Endodermal cell (in vitro differentiated cells): ENCODE data around the gene AQP12A. TPM values are rescaled to one million over a fixed set of nuclear protein-coding genes. Genes with fewer than 3 reads are reported as not detected.

Experiments
- DNase-seq: peaks from one replicate; pipeline ENCODE4 v3.0.0-alpha.2; 2017
- H3K27ac ChIP-seq: 2 replicates; pipeline ENCODE4 v1.5.1; 2013; ENCODE audit warnings: mild to moderate bottlenecking, low read depth, low read length, moderate library complexity
- H3K27me3 ChIP-seq: 2 replicates; pipeline ENCODE4 v1.6.1; 2013; ENCODE audit warnings: mild to moderate bottlenecking, low read length, moderate library complexity; ENCODE audit not compliant: insufficient read depth, control insufficient read depth, poor library complexity, severe bottlenecking
- H3K36me3 ChIP-seq: 2 replicates; pipeline ENCODE4 v1.7.0; 2013; ENCODE audit warnings: mild to moderate bottlenecking, low read length, moderate library complexity; ENCODE audit not compliant: control insufficient read depth, insufficient read depth
- H3K4me1 ChIP-seq: one replicate; pipeline ENCODE4 v1.7.0; 2013; ENCODE audit warnings: low read length; ENCODE audit not compliant: control insufficient read depth, insufficient read depth
- H3K4me3 ChIP-seq: 2 replicates; pipeline ENCODE4 v1.5.1; 2013; ENCODE audit warnings: mild to moderate bottlenecking, low read length, moderate library complexity
- H3K9ac ChIP-seq: 2 replicates; pipeline ENCODE4 v1.6.1; 2013; ENCODE audit warnings: mild to moderate bottlenecking, low read length, moderate library complexity; ENCODE audit not compliant: poor library complexity, severe bottlenecking; ENCODE audit errors: extremely low read depth
- H3K9me3 ChIP-seq: 2 replicates; pipeline ENCODE4 v1.6.1; 2013; ENCODE audit warnings: mild to moderate bottlenecking, low read length, moderate library complexity; ENCODE audit not compliant: control insufficient read depth
- H3K27ac Mint-ChIP-seq: 2 replicates; pipeline ENCODE4 v1.8.0; 2020; ENCODE audit warnings: mixed read lengths
- H3K27me3 Mint-ChIP-seq: 2 replicates; pipeline ENCODE4 v1.8.0; 2021; ENCODE audit warnings: mild to moderate bottlenecking, mixed read lengths; ENCODE audit not compliant: insufficient read depth
- H3K36me3 Mint-ChIP-seq: 2 replicates; pipeline ENCODE4 v1.8.0; 2020; ENCODE audit warnings: low read depth, mixed read lengths
- H3K4me1 Mint-ChIP-seq: 2 replicates; pipeline ENCODE4 v1.8.0; 2020; ENCODE audit warnings: mixed read lengths
- H3K4me3 Mint-ChIP-seq: 2 replicates; pipeline ENCODE4 v1.8.0; 2020; ENCODE audit warnings: mild to moderate bottlenecking, moderate library complexity, mixed read lengths
- H3K9me3 Mint-ChIP-seq: 2 replicates; pipeline ENCODE4 v1.8.0; 2020; ENCODE audit warnings: mild to moderate bottlenecking, mixed read lengths
- WGBS, 2 experiments: methylation state at CpG; one replicate each; pipeline versions ENCODE4 v1.1.5 to v1.1.7; 2013; ENCODE audit warnings: missing lambda C conversion rate in 2 of 2, mixed read lengths in 1 of 2; ENCODE audit not compliant: insufficient coverage in 1 of 2, insufficient read length in 1 of 2; 5-methylcytosine and 5-hydroxymethylcytosine counted together
- total RNA-seq, 2 donors: library from RNA; stranded (reverse); fragmentation: NEBNext Ultra II Directional in 1 of 2; extraction: Animal tissue kit (Norgen Biotek cat#: 25700) in 1 of 2; gene quantifications; 2 replicates in 1 of 2; 3 replicates in 1 of 2; pipeline ENCODE4 v1.2.1, GENCODE V29; 2021
- TF ChIP-seq, protein P1 (sequence below): fragments of 200-600 bp; sonication (generic); conservative IDR thresholded peaks from 2 replicates; pipeline ENCODE4 v1.5.0; 2021; ENCODE audit warnings: antibody characterized with exemption, mild to moderate bottlenecking

AQP12A gene
- total RNA-seq, 2 donors from 2014 or later: not detected

DNA sequence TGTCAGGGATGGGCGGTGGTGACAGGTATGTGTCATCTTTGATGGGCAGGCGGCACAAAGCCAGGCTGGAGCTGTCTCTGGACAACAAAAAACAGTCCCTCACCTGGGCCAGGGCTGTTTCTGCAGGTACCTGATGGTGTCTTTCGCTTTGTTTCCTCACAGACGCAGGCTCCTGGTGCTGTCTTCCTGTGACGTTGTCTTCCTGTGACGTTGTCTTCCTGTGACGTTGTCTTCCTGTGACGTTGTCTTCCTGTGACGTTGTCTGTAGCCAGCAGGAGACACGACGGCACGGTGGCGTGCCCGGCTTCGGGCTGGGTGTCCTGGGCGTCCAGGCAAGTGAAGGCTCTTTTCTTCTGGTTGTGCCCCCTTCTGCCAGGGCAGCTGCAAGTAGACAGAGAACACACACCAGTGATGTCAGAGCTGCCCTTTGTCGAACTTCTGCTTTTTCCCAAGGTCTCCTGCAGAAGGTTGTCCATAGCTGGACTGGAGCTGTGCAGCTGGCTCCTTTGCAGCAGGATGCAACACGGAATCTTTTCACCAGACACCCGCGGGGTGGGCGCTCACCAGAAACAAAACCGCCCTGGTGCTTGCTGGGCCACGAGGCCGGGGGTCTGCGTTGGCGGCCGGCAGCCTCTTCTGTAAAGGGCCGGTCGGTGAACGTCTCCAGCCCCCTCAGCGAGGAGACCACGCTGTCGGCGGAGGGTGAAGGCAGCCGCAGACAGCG lies 45.3 kb upstream of the AQP12A start:
- peak; percentile 24 for DNase-seq
- Mint-ChIP-seq H3K9me3 (peaks cover 4% of the 10 kb centered on the region), H3K4me1 (peaks cover 17% of the 10 kb centered on the region), H3K27ac (no peak overlapping the region), H3K36me3 (no peaks in the 10 kb centered on the region), H3K4me3 (no peak overlapping the region), H3K27me3 (peaks cover 13% of the 10 kb centered on the region)
- no peak overlapping the region for H3K4me3 ChIP-seq
- H3K9ac ChIP-seq: no peak overlapping the region
- no peaks in the 10 kb centered on the region for H3K4me1 ChIP-seq
- TF ChIP-seq, protein P1, sequence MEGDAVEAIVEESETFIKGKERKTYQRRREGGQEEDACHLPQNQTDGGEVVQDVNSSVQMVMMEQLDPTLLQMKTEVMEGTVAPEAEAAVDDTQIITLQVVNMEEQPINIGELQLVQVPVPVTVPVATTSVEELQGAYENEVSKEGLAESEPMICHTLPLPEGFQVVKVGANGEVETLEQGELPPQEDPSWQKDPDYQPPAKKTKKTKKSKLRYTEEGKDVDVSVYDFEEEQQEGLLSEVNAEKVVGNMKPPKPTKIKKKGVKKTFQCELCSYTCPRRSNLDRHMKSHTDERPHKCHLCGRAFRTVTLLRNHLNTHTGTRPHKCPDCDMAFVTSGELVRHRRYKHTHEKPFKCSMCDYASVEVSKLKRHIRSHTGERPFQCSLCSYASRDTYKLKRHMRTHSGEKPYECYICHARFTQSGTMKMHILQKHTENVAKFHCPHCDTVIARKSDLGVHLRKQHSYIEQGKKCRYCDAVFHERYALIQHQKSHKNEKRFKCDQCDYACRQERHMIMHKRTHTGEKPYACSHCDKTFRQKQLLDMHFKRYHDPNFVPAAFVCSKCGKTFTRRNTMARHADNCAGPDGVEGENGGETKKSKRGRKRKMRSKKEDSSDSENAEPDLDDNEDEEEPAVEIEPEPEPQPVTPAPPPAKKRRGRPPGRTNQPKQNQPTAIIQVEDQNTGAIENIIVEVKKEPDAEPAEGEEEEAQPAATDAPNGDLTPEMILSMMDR: no peak
- WGBS, 2 experiments: 90 to 92% methylated on average over 33 to 36 of the region's 36 CpGs
- H3K36me3 ChIP-seq: no peaks in the 10 kb centered on the region
- H3K27me3 ChIP-seq: no peaks in the 10 kb centered on the region
- H3K27ac ChIP-seq: no peak overlapping the region
- peaks cover 9% of the 10 kb centered on the region for H3K9me3 ChIP-seq

GRCh38 chr2:240646900-240647502 lies 44.7 kb upstream of the AQP12A start:
- Mint-ChIP-seq H3K27me3 (peaks cover 17% of the 10 kb centered on the region), H3K4me3 (no peak overlapping the region), H3K27ac (no peak overlapping the region), H3K36me3 (no peaks in the 10 kb centered on the region), H3K9me3 (peaks cover 10% of the 10 kb centered on the region), H3K4me1 (peaks cover 17% of the 10 kb centered on the region)
- Histone ChIP-seq H3K9me3 (peaks cover 16% of the 10 kb centered on the region), H3K27me3 (no peaks in the 10 kb centered on the region), H3K4me1 (no peaks in the 10 kb centered on the region), H3K27ac (no peak overlapping the region), H3K9ac (no peak overlapping the region), H3K36me3 (no peaks in the 10 kb centered on the region), H3K4me3 (no peak overlapping the region)
- WGBS, 2 experiments: 82 to 84% methylated on average over 18 to 30 of the region's 30 CpGs
- TF ChIP-seq, protein P1: no peak
- DNase-seq: no peak

DNA sequence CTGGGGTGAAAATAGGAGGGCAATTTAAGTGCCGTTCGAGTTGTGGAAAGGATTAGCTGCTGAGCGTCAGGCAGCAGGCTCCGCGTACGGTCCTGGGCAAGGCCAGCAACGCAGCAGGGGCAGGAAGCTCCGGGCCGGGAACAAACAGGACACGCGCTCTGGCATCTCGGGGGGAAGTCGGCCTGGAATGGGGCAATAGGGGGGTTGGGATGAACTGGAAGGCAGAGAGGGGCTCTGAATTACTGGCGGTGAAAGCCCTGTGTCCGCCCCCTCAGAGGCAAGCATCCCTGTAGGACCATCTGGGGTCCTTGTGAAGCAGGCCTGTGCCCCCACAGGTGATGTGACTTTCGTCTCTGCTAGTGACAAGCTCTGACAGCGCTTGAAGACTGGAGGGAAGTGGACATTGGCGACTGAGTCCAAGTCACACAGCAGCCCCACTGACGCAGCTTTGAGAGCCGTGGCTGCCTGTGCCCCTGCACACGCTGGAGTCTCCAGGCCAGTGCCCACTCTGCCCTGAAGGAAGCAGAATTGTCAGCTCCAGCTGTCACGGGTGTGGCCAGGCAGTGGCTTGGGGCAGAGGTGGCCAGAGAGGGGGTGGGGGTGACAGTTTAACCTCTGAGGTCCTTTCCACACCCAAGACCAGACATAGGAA lies 44.0 kb upstream of the AQP12A start:
- H3K9me3 ChIP-seq: peaks cover 22% of the 10 kb centered on the region
- H3K4me1 Mint-ChIP-seq: peaks cover 17% of the 10 kb centered on the region
- H3K36me3 ChIP-seq: no peaks in the 10 kb centered on the region
- H3K27me3 ChIP-seq: no peaks in the 10 kb centered on the region
- H3K4me3 Mint-ChIP-seq: no peak overlapping the region
- H3K9ac ChIP-seq: no peak overlapping the region
- no peak overlapping the region for H3K27ac ChIP-seq
- DNase-seq: no peak
- no peaks in the 10 kb centered on the region for H3K4me1 ChIP-seq
- no peak overlapping the region for H3K27ac Mint-ChIP-seq
- WGBS, 2 experiments: 90 to 95% methylated on average over 8 to 22 of the region's 22 CpGs
- peaks cover 14% of the 10 kb centered on the region for H3K9me3 Mint-ChIP-seq
- peaks cover 20% of the 10 kb centered on the region for H3K27me3 Mint-ChIP-seq
- H3K36me3 Mint-ChIP-seq: peaks cover 1% of the 10 kb centered on the region
- TF ChIP-seq, protein P1: no peak
- no peak overlapping the region for H3K4me3 ChIP-seq
